GM12872 (cell line): ENCODE results near the gene RFNG.

ENCODE experiments used
- CTCF ChIP-seq: IDR thresholded peaks from 3 replicates; pipeline ENCODE4 v1.5.1; 2011; ENCODE audit warnings: low read depth, mild to moderate bottlenecking, low read length, moderate library complexity; ENCODE audit not compliant: insufficient read depth

The RFNG gene

GRCh38 chr17:82000803-82001570, 50.6 kb downstream of the RFNG start:
- no peak for TF ChIP-seq CTCF

- no peak for TF ChIP-seq CTCF
Measured at GRCh38 chr17:81999976-82000802, 51.4 kb downstream of the RFNG start.

GRCh38 chr17:81999587-81999975, 52.0 kb downstream of the RFNG start:
- TF ChIP-seq CTCF, result no peak

GRCh38 chr17:81998691-81999438, 52.7 kb downstream of the RFNG start:
- no peak for TF ChIP-seq CTCF

GRCh38 chr17:81998212-81998611, 53.4 kb downstream of the RFNG start:
- TF ChIP-seq CTCF, result no peak
